PC-3 (cell line): ENCODE data around the gene MACROH2A1.

ENCODE experiments used
- CTCF ChIP-seq: fragments of 300-600 bp; sonication (generic); conservative IDR thresholded peaks from 2 replicates; pipeline ENCODE4 v1.5.1; 2017; ENCODE audit warnings: antibody characterized with exemption, low read depth, mild to moderate bottlenecking, low read length
- EZH2phosphoT487 ChIP-seq: fragments of 300-600 bp; sonication (generic); IDR thresholded peaks from 2 replicates; pipeline ENCODE4 v1.6.1; 2018; ENCODE audit warnings: mild to moderate bottlenecking, antibody characterized with exemption, low read length, borderline replicate concordance

- TF ChIP-seq CTCF = no peak
- no peak for TF ChIP-seq EZH2phosphoT487
Observed at GRCh38 chr5:135337064-135337463, 62.0 kb downstream of the MACROH2A1 start.
